Astrocyte of the spinal cord (primary cell): ENCODE data around the gene SLC17A7.
"Not testable (repeated sequence)": the region's sequence is repeated elsewhere in the genome, so short reads cannot be mapped to it uniquely, and the experiment has no call there.

ENCODE experiments used
- DNase-seq: peaks from one replicate; pipeline ENCODE4 v3.0.0; 2011; ENCODE audit warnings: low read depth, low spot score
- H3K4me3 ChIP-seq: 2 replicates; pipeline ENCODE4 v1.5.1; 2011; ENCODE audit warnings: low read depth, mild to moderate bottlenecking, low read length, moderate library complexity
- in situ Hi-C: cut with HindIII; loops from 2 replicates; pipeline ENCODE4 v1.10.0; 2017; ENCODE audit warnings: low sequenced_read_pairs
- TF ChIP-seq, protein P1 (sequence below): IDR thresholded peaks from 2 replicates; pipeline ENCODE4 v1.5.1; 2012; ENCODE audit warnings: low read depth, mild to moderate bottlenecking, low read length, inconsistent platforms

The SLC17A7 gene

DNA sequence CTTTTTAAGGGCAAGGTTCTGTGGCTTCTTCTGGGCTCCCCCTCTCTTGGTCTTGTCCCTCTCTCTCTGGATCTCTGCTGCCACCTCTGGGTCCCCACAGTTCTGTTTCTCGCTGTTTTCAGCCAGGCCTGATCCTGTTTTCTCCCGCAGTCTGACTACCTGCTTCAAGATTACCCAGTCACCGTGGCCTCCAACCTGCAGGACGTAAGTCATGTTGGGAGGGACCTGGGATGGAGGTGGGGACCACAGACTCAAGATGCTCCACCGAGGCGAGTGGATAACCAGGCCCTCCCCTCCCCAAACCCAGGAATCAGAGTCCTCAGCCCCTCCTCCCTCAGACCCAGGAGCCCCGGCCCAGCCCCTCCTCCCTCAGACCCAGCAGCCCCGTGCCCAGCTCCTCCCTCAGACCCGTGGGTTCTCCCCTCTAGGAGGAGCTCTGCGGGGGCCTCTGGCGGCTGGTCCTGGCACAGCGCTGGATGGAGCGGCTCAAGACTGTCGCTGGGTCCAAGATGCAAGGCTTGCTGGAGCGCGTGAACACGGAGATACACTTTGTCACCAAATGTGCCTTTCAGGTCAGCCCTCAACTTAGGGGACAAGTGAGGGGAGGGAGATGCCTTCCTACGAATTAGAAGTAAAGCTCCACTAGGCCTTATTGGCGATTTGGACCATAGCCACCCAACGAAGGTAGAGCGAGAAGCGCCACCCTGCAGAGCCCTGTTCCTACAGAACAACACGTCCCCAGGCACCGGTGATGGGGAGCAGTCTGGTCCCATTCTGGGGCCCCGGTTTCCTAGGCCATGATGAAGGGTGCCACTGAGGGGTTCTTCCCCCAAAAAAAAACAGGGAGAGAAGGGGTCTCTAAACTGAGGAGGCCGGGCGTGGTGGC lies 34.9 kb upstream of the SLC17A7 start:
- no peak for DNase-seq
- TF ChIP-seq, protein P1, sequence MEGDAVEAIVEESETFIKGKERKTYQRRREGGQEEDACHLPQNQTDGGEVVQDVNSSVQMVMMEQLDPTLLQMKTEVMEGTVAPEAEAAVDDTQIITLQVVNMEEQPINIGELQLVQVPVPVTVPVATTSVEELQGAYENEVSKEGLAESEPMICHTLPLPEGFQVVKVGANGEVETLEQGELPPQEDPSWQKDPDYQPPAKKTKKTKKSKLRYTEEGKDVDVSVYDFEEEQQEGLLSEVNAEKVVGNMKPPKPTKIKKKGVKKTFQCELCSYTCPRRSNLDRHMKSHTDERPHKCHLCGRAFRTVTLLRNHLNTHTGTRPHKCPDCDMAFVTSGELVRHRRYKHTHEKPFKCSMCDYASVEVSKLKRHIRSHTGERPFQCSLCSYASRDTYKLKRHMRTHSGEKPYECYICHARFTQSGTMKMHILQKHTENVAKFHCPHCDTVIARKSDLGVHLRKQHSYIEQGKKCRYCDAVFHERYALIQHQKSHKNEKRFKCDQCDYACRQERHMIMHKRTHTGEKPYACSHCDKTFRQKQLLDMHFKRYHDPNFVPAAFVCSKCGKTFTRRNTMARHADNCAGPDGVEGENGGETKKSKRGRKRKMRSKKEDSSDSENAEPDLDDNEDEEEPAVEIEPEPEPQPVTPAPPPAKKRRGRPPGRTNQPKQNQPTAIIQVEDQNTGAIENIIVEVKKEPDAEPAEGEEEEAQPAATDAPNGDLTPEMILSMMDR: peak; percentile 72
- in situ Hi-C loops: no loop called here
- H3K4me3 ChIP-seq: no peak overlapping the region

DNA sequence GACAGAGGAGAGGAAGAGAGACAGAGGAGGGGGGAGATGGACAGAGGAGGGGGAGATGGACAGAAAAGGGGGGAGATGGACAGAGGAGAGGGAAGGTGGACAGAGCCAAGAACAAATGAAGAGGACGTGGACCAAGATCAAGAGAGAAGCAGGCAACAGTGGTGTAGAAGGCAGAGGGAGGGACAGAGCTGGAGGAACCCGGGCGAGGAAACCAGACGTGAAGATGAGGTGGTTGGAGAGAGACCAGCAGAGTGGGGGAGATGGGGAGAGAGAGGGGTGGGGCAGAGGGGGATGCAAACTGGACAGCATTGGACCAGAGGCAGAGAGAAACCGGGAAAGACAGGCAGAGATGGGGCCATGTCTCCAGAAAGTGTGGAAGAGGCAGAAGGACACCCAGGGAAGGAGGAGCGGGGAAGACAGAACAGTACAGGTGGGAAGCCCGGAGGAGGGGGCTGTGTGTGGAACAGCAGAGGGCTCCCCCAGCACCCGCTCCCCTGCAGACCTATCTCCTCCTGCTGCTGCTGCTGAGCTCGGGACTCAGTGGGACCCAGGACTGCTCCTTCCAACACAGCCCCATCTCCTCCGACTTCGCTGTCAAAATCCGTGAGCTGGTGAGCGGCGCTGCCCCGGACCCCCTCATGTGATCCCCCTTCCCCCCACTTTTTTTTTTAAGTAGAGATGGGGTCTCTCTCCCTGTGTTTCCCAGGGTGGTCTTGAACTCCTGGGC lies 34.0 kb upstream of the SLC17A7 start:
- TF ChIP-seq, protein P1: no peak
- in situ Hi-C loops: no loop called here
- no peak overlapping the region for H3K4me3 ChIP-seq
- DNase-seq: no peak

DNA sequence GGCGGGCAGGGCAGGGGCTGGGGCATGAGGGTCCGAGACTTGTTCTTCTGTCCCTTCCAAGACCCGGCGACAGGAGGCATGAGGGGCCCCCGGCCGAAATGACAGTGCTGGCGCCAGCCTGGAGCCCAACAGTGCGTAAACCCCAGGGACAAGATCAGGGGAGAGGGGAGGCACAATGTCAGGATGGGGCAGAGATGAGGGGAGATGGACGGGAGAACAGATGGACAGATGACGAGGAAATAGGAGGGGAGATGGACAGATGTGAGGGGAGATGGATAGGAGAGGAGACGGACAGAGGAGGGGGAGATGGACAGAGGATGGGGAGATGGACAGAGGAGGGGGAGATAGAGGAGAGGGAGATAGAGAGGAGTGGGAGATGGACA lies 33.2 kb upstream of the SLC17A7 start:
- TF ChIP-seq, protein P1: no peak
- peak overlapping the region; percentile 58 for H3K4me3 ChIP-seq
- in situ Hi-C loops: no loop called here
- no peak for DNase-seq

DNA sequence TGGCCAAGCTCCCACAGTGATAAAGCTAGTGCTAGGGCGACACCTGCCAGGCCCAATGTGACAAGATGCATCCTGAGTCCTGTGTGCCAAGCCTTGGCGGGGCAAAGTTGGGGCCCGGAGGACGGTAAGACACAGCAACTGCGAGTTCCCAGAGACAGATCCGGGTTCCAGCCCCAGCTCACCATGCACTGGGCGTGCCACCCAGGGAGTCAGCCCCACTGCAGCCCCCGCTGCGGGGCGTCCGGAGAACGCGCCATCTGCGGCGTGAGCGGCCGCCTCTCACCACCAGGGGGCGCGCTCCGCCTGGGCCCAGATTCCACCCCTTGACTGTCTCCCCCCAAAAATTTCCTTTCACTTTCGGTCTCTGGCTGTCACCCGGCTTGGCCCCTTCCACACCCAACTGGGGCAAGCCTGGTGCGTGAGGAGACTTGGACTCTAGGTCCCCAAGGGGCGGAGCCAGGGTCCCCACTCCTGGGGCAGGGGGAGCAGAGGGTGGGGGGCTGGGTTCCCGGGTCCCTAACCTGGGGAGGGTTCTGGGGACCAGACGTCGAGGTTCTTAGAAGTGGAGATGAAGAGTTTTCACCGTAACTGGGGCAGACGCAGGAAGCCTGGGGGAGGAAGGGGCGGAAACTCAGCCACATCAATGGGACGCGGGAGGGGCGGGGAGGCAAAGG lies 32.7 kb upstream of the SLC17A7 start, which contains the start of gene FLT3LG:
Gene FLT3LG, plus strand, starts transcription at position 348 of the 674 bp plus-strand sequence. CDS start 425 bp downstream, outside the sequence.
- TF ChIP-seq, protein P1: peak; percentile 92
- peak; percentile 70 for DNase-seq
- H3K4me3 ChIP-seq: peak within 1 kb of the TSS; percentile 58
- in situ Hi-C loops: no loop called here

DNA sequence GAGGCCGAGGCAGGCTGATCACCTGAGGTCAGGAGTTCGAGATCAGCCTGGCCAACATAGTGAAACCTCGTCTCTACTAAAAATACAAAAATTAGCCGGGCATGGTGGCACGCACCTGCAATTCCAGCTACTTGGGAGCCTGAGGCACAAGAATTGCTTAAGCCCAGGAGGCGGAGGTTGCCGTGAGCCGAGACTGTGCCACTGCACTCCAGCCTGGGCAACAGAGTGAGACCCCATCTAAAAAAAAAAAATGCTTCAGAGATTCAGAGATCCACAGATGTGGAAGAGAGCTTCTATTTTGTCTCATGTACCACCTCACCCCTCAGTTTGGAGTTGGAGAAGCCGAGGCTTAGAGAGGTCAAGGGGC lies 32.2 kb upstream of the SLC17A7 start:
- in situ Hi-C loops, DNase-seq: not testable (repeated sequence)
- peak overlapping the region; percentile 58 for H3K4me3 ChIP-seq

DNA sequence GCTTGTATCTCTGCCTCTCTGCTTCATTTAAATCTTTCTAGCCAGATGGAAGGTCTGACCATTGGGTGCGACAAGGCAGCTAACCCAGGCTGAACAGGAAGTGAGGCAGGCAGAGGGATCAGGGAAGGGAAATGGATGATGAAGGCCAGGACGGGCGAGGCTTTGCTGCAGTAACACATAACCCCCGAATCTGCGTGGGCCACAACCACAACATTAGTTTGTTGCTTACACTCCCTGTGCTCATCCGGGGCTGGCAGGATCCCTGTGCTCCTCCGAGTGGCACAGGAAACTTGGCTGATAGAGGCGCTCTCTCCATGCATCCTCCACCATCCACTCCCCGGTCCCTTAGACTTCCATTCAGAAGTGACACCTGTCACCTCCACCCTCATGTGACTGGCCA lies 31.6 kb upstream of the SLC17A7 start:
- in situ Hi-C loops: no loop called here
- no peak overlapping the region for H3K4me3 ChIP-seq
- DNase-seq: no peak
- TF ChIP-seq, protein P1: no peak
